Parathyroid adenoma (tissue), 2 donors: Measurements from ENCODE around the gene MAGEA4.

ENCODE experiments used
- H2AFZ ChIP-seq: fragments of 300-600 bp; sonication (generic); one replicate; pipeline ENCODE4 v1.7.0; 2017; ENCODE audit warnings: antibody characterized with exemption, mild to moderate bottlenecking
- H3K27ac ChIP-seq: fragments of 300-600 bp; sonication (generic); one replicate; pipeline ENCODE4 v1.7.0; 2017
- H3K27me3 ChIP-seq: fragments of 300-600 bp; sonication (generic); one replicate; pipeline ENCODE4 v1.7.0; 2017; ENCODE audit warnings: low read length; ENCODE audit not compliant: control insufficient read depth, insufficient read depth
- H3K36me3 ChIP-seq: fragments of 300-600 bp; sonication (generic); one replicate; pipeline ENCODE4 v1.7.0; 2017; ENCODE audit warnings: low read length; ENCODE audit not compliant: control insufficient read depth, insufficient read depth
- H3K4me1 ChIP-seq: fragments of 300-600 bp; sonication (generic); one replicate; pipeline ENCODE4 v1.7.0; 2017; ENCODE audit warnings: control low read depth
- H3K4me2 ChIP-seq: fragments of 300-600 bp; sonication (generic); one replicate; pipeline ENCODE4 v1.7.0; 2017; ENCODE audit warnings: low read length
- H3K4me3 ChIP-seq: fragments of 300-600 bp; sonication (generic); one replicate; pipeline ENCODE4 v1.7.0; 2017; ENCODE audit warnings: low read depth, low read length
- H3K79me2 ChIP-seq: fragments of 300-600 bp; sonication (generic); one replicate; pipeline ENCODE4 v1.7.0; 2017; ENCODE audit warnings: control low read depth
- H3K9ac ChIP-seq: fragments of 300-600 bp; sonication (generic); one replicate; pipeline ENCODE4 v1.7.0; 2017; ENCODE audit warnings: mild to moderate bottlenecking
- H3K9me3 ChIP-seq: fragments of 300-600 bp; sonication (generic); one replicate; pipeline ENCODE4 v1.7.0; 2017; ENCODE audit warnings: low read length; ENCODE audit not compliant: control insufficient read depth
- CTCF ChIP-seq: fragments of 300-600 bp; sonication (generic); IDR thresholded peaks from one replicate; pipeline ENCODE4 v1.7.0; 2017; ENCODE audit warnings: antibody characterized with exemption, mild to moderate bottlenecking
- donor health status: primary hyperparathyroidism.

MAGEA4 gene

GRCh38 chrX:151920530-151920929, 7.8 kb downstream of the MAGEA4 start:
- Histone ChIP-seq H2AFZ (no peak overlapping the region), H3K9me3 (no peaks in the 10 kb centered on the region), H3K27me3 (no peaks in the 10 kb centered on the region), H3K4me1 (no peaks in the 10 kb centered on the region), H3K4me2 (no peak overlapping the region), H3K36me3 (no peaks in the 10 kb centered on the region), H3K9ac (no peak overlapping the region), H3K79me2 (no peaks in the 10 kb centered on the region), H3K27ac (no peak overlapping the region), H3K4me3 (no peak overlapping the region)
- TF ChIP-seq CTCF, result no peak

GRCh38 chrX:151921292-151921691, 8.6 kb downstream of the MAGEA4 start:
- H3K79me2 ChIP-seq, result no peaks in the 10 kb centered on the region

GRCh38 chrX:151921866-151922265, 9.2 kb downstream of the MAGEA4 start:
- Histone ChIP-seq H3K4me3 (no peak overlapping the region), H2AFZ (no peak overlapping the region), H3K36me3 (no peaks in the 10 kb centered on the region), H3K9me3 (no peaks in the 10 kb centered on the region), H3K9ac (no peak overlapping the region), H3K4me2 (no peak overlapping the region), H3K79me2 (no peaks in the 10 kb centered on the region), H3K27ac (no peak overlapping the region), H3K27me3 (no peaks in the 10 kb centered on the region), H3K4me1 (no peaks in the 10 kb centered on the region)
- no peak for TF ChIP-seq CTCF

More at GRCh38 chrX:151921292-151921691, 8.6 kb downstream of the MAGEA4 start:
- Histone ChIP-seq H3K9ac (no peak overlapping the region), H3K27ac (no peak overlapping the region), H3K4me1 (no peaks in the 10 kb centered on the region), H3K4me2 (no peak overlapping the region), H3K27me3 (no peaks in the 10 kb centered on the region), H3K36me3 (no peaks in the 10 kb centered on the region), H3K9me3 (no peaks in the 10 kb centered on the region), H3K4me3 (no peak overlapping the region), H2AFZ (no peak overlapping the region)
- no peak for TF ChIP-seq CTCF

- TF ChIP-seq CTCF, result no peak
- Histone ChIP-seq H2AFZ (no peak overlapping the region), H3K36me3 (no peaks in the 10 kb centered on the region), H3K9ac (no peak overlapping the region), H3K4me2 (no peak overlapping the region), H3K4me1 (no peaks in the 10 kb centered on the region), H3K79me2 (no peaks in the 10 kb centered on the region), H3K27ac (no peak overlapping the region), H3K9me3 (no peaks in the 10 kb centered on the region), H3K27me3 (no peaks in the 10 kb centered on the region), H3K4me3 (no peak overlapping the region)
Observed at GRCh38 chrX:151922692-151923091, 10.0 kb downstream of the MAGEA4 start.

GRCh38 chrX:151923648-151924047, 11.0 kb downstream of the MAGEA4 start:
- Histone ChIP-seq H3K27me3 (no peaks in the 10 kb centered on the region), H3K9ac (no peak overlapping the region), H3K9me3 (no peaks in the 10 kb centered on the region), H3K4me1 (no peaks in the 10 kb centered on the region), H2AFZ (no peak overlapping the region), H3K27ac (no peak overlapping the region), H3K79me2 (no peaks in the 10 kb centered on the region), H3K4me2 (no peak overlapping the region), H3K36me3 (no peaks in the 10 kb centered on the region), H3K4me3 (no peak overlapping the region)
- no peak for TF ChIP-seq CTCF
